Measurements from ENCODE around the gene PDCD1LG2.

Gene PDCD1LG2

DNA sequence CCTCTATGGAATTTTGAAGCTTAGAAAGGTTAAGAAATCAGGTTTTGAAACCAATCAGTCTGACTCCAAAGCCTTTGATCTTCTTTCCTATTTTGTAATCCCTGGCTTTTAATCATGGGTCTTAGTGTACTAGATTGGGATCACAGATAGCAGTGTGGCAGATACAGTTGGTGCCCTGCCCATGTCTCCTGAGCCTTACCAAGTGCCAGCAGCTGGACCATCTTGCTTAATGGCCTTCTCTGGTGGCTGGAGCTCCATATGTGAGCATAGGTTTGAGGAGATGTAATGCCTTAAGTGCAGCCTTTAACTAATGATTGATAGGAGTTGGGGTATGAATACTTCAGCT is 101.8 kb downstream of the PDCD1LG2 start:
- H3K4me3 ChIP-seq (ENCODE audit: low read depth, low read length) = no peak overlapping the region
- DNase-seq (ENCODE audit: low read depth) = no peak
- TF ChIP-seq, protein P1, sequence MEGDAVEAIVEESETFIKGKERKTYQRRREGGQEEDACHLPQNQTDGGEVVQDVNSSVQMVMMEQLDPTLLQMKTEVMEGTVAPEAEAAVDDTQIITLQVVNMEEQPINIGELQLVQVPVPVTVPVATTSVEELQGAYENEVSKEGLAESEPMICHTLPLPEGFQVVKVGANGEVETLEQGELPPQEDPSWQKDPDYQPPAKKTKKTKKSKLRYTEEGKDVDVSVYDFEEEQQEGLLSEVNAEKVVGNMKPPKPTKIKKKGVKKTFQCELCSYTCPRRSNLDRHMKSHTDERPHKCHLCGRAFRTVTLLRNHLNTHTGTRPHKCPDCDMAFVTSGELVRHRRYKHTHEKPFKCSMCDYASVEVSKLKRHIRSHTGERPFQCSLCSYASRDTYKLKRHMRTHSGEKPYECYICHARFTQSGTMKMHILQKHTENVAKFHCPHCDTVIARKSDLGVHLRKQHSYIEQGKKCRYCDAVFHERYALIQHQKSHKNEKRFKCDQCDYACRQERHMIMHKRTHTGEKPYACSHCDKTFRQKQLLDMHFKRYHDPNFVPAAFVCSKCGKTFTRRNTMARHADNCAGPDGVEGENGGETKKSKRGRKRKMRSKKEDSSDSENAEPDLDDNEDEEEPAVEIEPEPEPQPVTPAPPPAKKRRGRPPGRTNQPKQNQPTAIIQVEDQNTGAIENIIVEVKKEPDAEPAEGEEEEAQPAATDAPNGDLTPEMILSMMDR (conservative IDR thresholded peaks at IDR 0.05; ENCODE audit: low read depth, low read length) = no peak

DNA sequence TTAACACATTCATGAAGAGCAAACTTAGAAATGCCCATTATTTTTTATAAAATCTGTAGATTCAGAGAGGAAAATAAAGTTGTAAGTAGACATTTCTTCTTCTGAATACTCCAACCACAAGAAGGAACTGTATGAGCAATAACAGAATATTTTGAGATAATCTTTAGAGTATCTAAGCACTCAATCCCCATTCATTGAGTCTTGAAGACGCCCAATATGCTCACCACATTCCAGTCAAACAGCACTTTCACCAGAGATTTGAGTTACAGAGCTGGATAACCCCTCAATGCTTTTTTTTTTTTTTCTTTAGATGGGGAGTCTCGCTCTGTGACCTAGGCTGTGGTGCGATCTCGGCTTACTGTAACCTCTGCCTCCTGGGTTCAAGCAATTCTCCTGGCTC is 103.9 kb downstream of the PDCD1LG2 start:
- no peak overlapping the region for H3K4me3 ChIP-seq (ENCODE audit: low read depth, low read length)
- DNase-seq (ENCODE audit: low read depth) = no peak
- TF ChIP-seq, protein P1 (conservative IDR thresholded peaks at IDR 0.05; ENCODE audit: low read depth, low read length) = no peak

DNA sequence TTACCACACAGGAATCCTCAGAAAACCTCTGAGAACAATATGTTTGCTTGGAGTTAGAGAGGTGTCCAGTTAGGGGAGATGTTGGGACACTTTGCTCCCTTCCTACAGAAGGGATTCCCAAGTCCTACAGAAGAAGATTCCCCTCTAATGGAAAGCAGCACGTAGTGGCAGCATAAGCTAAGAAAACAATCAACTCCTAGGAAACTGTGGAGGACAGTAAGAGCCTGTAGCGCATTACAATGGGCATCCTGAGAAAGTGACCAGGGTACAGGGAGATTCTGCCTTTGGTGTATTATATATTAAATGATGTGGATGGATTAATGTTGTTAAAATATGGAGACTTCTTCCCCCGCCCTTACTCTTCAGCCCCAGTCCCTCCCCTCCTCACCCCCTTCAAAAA is 104.7 kb downstream of the PDCD1LG2 start:
- DNase-seq (ENCODE audit: low read depth) = no peak
- TF ChIP-seq, protein P1 (conservative IDR thresholded peaks at IDR 0.05; ENCODE audit: low read depth, low read length) = no peak
- H3K4me3 ChIP-seq (ENCODE audit: low read depth, low read length) = no peak overlapping the region

DNA sequence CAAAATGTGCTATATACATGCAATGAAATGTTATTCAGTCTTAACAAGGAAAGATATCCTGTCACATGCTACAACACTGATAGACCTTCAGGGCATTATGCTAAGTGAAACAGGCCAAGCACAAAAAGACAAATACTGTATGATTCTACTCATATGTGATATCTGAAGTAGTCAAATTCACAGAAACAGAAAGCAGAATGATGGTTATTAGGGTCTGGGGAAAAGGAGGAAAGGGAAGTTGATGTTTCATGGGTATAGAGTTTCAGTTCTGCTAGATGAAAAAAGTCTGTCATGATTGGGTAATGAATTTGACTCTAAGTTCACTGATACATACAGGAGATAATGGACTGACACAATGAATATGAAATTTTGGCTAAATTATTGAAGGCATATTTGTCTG is 107.4 kb downstream of the PDCD1LG2 start:
- no peak overlapping the region for H3K4me3 ChIP-seq (ENCODE audit: low read depth, low read length)
- DNase-seq (ENCODE audit: low read depth) = no peak

DNA sequence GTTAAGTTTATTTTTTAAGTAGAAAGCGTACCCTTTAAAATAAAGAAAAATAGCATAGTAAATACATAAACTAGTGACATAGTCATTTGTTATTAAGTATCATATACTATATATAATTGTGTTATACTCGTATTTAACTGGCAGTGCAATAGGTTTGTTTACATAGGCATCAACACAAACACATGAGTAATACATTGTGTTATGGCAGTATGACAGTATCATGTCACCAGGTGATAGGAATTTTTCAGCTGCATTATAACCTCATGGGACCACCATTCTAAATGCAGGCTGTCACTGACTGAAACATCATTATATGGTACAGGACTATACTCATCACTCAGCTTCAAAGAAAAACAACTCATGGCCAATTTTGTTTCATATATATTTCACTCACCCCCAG is 110.2 kb downstream of the PDCD1LG2 start:
- TF ChIP-seq, protein P1 (conservative IDR thresholded peaks at IDR 0.05; ENCODE audit: low read depth, low read length) = no peak
- no peak for DNase-seq (ENCODE audit: low read depth)
- no peak overlapping the region for H3K4me3 ChIP-seq (ENCODE audit: low read depth, low read length)

More for the DNA sequence above, 107.4 kb downstream of the PDCD1LG2 start:
- TF ChIP-seq, protein P1 (conservative IDR thresholded peaks at IDR 0.05; ENCODE audit: low read depth, low read length) = no peak
